Measurements from ENCODE around the gene CHRNE.
"Not testable (repeated sequence)": the region's sequence is repeated elsewhere in the genome, so short reads cannot be mapped to it uniquely, and the experiment has no call there.

The CHRNE gene

GRCh38 chr17:4906642-4907041, 3.7 kb upstream of the CHRNE start:
- not testable (repeated sequence) for DNase-seq (ENCODE audit: low read depth in 2 of 2)

- DNase-seq (ENCODE audit: low read depth in 2 of 2) = no peak
These were observed 358 bp downstream of the CHRNE start for GRCh38 chr17:4902540-4902939.

DNA sequence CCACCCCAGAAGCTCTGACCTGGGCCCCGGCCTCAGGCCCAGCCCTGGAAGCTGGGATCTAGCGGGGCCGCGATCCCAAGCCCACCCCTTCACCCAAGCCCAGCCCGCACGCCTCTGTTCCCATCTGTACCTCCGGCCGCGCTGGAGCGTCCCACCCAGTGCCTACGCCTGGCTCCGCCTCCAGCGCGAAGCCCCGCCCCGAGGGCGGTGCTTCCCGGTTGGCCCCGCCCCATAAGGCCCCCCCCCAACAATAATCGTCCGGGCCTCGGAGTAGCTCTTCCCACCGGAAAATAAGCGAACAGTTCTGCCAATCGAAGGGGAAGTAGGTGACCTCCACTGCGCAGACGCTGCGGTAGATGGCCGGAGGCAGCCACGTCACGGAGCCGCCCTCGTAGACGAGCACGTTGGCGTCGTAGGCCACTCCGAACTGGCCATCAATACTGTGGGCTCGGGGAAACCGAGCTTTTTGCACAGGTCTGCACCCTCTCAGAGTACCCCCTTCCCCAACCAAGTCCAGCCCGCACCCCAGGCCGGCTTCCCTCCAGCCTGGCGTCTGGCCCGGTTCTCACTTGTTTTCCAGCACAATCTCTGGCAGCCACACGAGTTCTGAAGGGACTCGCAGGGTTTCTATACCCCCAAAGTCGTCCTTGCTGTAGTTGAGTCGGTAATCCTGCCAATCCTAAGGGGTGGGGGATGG, 1.1 kb downstream of the CHRNE start:
- no peak for DNase-seq (ENCODE audit: low read depth in 2 of 2)

- no peak for DNase-seq (ENCODE audit: low read depth in 2 of 2)
These were observed 1.7 kb downstream of the CHRNE start for GRCh38 chr17:4901108-4901647.

GRCh38 chr17:4900231-4901107, 2.4 kb downstream of the CHRNE start:
- no peak for DNase-seq (ENCODE audit: low read depth in 2 of 2)

DNA sequence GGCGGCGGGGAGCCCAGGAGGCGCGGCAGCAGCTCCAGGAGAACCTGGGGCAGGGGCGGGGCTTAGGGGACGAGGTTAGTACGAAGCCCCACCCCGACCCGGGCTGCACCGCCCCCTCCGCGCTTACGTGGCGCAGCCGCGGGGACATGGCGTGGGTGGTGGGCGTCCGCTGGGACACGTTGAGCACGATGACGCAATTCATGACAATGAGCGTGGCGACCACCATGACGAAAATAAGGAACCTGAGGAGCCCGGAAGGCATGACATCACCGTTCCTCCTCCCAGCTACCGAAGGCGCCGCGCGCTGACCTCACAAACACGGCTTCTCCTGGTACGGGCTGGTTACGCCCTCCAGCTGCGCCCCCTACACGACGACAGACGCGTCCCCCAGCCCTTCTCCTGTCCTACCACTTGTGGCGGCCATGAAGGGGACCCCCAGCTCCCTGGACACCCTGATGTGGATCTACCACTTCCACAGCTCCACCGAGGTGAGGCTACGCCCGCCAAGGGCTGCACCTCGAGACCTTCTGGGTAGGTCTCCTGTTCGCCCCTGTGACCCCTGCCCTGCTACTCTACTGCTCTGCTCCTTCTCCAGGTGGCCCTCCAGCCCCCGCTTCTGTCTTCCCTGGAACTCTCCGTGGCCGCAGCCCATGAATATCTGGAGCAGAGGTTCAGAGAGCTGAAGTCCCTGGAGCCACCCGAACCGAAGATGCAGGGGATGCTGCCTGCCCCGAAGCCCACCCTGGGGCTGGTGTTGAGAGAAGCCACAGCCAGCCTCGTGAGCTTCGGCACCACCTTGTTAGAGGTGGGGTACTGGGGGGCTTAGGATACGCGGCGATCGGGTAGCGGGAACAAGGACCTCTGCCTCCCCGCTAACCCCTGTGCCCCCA, 3.3 kb downstream of the CHRNE start, which contains the start of gene C17orf107:
TSS of gene C17orf107 (plus strand) at position 196 of the 890 bp plus-strand sequence. CDS start at position 423, 227 bp downstream.
- DNase-seq (ENCODE audit: low read depth in 2 of 2) = peak; percentile 93 to 96

- no peak for DNase-seq (ENCODE audit: low read depth in 2 of 2)
These were observed 4.0 kb downstream of the CHRNE start for GRCh38 chr17:4898927-4899326.

DNA sequence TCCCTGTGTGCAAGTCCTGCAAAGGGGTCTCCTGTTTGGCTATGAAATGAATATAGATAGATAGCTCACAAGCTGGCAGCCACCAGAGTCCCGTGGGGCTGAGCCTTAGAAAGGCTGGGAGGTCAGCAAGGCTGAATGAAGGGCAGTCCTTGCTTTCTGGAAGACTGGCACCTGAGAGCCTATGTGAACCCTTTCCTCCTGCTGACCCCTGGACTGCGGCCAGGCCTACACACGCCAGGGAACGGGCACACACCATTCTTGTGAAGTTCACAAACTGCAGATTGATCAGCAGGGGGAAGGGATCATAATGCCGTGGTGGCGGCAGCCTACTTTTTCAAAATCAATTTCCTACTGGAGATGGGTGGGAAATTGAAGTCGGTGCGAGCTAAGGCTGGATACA, 4.5 kb downstream of the CHRNE start:
- no peak for DNase-seq (ENCODE audit: low read depth in 2 of 2)

DNA sequence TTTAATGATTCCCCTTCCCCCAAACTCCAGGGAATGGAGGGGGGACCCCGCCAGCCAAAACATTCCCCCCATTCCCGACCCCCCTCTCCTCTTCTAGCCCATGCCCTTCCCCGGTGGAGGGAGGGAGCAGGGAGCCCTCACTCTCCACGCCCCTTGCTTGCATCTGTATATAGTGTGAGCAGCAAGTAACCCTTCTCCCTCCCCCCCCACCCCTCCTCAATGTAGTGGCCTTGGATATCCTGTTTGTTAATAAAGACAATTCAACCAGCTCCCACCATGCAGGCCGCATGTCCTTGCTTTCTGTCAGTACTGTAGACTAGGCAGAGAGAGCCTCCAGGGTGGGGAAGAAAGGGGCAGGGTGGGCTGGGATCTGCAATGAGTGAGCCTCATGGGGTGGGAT, 5.1 kb downstream of the CHRNE start:
- DNase-seq (ENCODE audit: low read depth in 2 of 2) = no peak

- no peak for DNase-seq (ENCODE audit: low read depth in 2 of 2)
These were observed 5.7 kb downstream of the CHRNE start for GRCh38 chr17:4897198-4897687.

- no peak for DNase-seq (ENCODE audit: low read depth in 2 of 2)
These were observed 6.3 kb downstream of the CHRNE start for GRCh38 chr17:4896332-4897197.

DNA sequence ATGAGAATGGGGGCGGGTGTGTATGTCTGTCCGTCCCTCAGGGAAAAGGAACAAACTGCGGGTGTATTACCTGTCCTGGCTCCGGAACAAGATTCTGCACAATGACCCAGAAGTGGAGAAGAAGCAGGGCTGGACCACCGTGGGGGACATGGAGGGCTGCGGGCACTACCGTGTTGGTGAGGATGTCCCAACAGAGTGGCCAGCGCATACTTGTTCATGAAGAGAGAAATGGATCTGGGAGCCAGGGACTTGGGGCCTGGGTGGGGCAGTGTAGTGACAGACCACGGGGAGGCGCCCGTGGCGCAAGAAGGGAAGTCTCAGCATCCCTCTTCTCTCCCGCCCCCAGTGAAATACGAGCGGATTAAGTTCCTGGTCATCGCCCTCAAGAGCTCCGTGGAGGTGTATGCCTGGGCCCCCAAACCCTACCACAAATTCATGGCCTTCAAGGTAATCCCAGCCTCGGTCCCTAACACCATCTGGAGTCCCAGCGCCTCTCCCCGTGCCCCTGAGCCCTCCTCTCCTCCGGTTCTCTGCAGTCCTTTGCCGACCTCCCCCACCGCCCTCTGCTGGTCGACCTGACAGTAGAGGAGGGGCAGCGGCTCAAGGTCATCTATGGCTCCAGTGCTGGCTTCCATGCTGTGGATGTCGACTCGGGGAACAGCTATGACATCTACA, 7.1 kb downstream of the CHRNE start:
- no peak for DNase-seq (ENCODE audit: low read depth in 2 of 2)

- DNase-seq (ENCODE audit: low read depth in 2 of 2) = no peak
These were observed 7.8 kb downstream of the CHRNE start for GRCh38 chr17:4895121-4895520.

GRCh38 chr17:4893721-4894560, 9.0 kb downstream of the CHRNE start:
- no peak for DNase-seq (ENCODE audit: low read depth in 2 of 2)

DNA sequence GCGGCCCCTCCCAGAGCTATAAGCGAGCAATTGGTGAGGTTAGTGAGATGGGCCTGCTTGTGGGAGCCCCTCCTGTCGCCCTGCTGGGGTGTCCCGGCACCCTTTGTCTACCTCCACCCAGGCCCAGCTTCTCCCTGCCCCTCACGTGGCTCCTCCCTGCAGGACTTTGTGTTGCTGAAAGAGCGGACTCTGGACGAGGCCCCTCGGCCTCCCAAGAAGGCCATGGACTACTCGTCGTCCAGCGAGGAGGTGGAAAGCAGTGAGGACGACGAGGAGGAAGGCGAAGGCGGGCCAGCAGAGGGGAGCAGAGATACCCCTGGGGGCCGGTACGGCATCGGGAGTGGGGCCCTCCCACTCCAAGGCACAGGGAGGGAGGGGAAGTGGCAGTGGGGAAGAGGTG, 9.6 kb downstream of the CHRNE start:
- DNase-seq (ENCODE audit: low read depth in 2 of 2) = no peak

- no peak for DNase-seq (ENCODE audit: low read depth in 2 of 2)
These were observed 10.2 kb downstream of the CHRNE start for GRCh38 chr17:4892499-4893221.

DNA sequence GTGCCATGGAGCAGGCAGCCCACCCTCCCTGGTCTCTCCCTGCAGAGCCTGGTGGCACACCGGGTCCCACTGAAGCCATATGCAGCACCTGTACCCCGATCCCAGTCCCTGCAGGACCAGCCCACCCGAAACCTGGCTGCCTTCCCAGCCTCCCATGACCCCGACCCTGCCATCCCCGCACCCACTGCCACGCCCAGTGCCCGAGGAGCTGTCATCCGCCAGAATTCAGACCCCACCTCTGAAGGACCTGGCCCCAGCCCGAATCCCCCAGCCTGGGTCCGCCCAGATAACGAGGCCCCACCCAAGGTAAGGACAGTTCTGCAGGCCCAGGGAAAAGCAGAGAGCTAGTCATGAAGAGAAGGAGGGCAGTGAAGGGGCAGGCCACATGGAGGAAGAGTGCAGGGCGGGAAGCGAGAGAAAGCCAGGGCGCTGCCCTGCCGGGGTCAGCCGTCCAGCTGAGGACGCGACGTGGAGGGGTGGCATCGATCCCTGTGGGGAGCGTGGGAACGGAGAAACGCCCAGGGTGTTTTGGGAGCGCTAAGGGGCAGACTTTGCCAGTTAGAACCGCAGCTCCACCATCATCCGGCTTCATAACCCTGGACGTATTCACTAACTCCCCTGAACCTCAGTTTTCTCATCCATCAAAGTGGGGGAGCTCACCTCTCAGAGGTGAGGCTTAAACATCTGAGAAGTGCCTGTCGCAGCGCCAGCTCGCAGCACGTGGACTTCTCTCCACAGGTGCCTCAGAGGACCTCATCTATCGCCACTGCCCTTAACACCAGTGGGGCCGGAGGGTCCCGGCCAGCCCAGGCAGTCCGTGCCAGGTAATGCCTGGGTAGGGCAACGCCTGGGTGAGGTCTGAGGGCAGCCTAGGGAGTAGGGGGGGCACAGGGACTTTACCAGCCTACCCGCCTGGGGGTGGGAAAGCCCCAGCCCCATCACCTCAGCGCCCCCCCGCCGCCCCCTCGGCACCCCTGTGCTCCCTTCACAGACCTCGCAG, 11.2 kb downstream of the CHRNE start:
- DNase-seq (ENCODE audit: low read depth in 2 of 2) = no peak
